ENCODE data around the gene SUN5.

Gene SUN5

GRCh38 chr20:33026072-33026778, 22.0 kb upstream of the SUN5 start:
- no peak for DNase-seq

GRCh38 chr20:33025318-33025876, 21.2 kb upstream of the SUN5 start:
- no peak for DNase-seq

- DNase-seq: no peak
Measured at GRCh38 chr20:33024609-33025317, 20.5 kb upstream of the SUN5 start.

GRCh38 chr20:33024243-33024560, 20.0 kb upstream of the SUN5 start:
- DNase-seq: no peak

- DNase-seq: no peak
Measured at GRCh38 chr20:33023439-33024242, 19.4 kb upstream of the SUN5 start.

- DNase-seq: no peak
Measured at GRCh38 chr20:33022694-33023438, 18.6 kb upstream of the SUN5 start.

GRCh38 chr20:33022289-33022688, 18.1 kb upstream of the SUN5 start:
- DNase-seq: no peak

- no peak for DNase-seq
Measured at GRCh38 chr20:33021879-33022278, 17.6 kb upstream of the SUN5 start.

- no peak for DNase-seq
Measured at GRCh38 chr20:33020278-33021161, 16.3 kb upstream of the SUN5 start.

- DNase-seq: peak in 1 of 2 experiments; percentile 16
Measured at GRCh38 chr20:33019465-33020277, 15.4 kb upstream of the SUN5 start.

GRCh38 chr20:33018169-33018931, 14.1 kb upstream of the SUN5 start:
- no peak for DNase-seq

- DNase-seq: no peak
Measured at GRCh38 chr20:33017542-33017941, 13.3 kb upstream of the SUN5 start.

GRCh38 chr20:33016581-33017109, 12.4 kb upstream of the SUN5 start:
- DNase-seq: no peak

GRCh38 chr20:33015700-33016580, 11.7 kb upstream of the SUN5 start:
- no peak for DNase-seq

- DNase-seq: no peak
Measured at GRCh38 chr20:33015114-33015484, 10.9 kb upstream of the SUN5 start.

- no peak for DNase-seq
Measured at GRCh38 chr20:33014336-33015113, 10.3 kb upstream of the SUN5 start.

- DNase-seq: no peak
Measured at GRCh38 chr20:33013701-33014326, 9.6 kb upstream of the SUN5 start.
